SK-N-SH (cell line): Measurements from ENCODE around the gene TBL1XR1. TPM values are rescaled to one million over a fixed set of nuclear protein-coding genes. Genes with fewer than 3 reads are reported as not detected.

Experiments
- CTCF ChIA-PET: fragments of 300-600, 350-600 bp; formaldehyde crosslinking; extraction: SDS; loops from one replicate; lab custom pipeline; 2021; lab: Yijun Ruan, JAX
- POLR2A ChIA-PET: fragments of 350-600 bp; sonication (Branson Sonifier 250); formaldehyde crosslinking; extraction: SDS; loops from one replicate; lab custom pipeline; 2020; ENCODE audit warnings: antibody characterized with exemption, inconsistent platforms; lab: Yijun Ruan, JAX
- DNase-seq: peaks from one replicate; pipeline ENCODE4 v3.0.0; 2012
- H2AFZ ChIP-seq: fragments of 200-600 bp; sonication (generic); 2 replicates; pipeline ENCODE4 v1.8.1; 2016; ENCODE audit warnings: antibody characterized with exemption, mild to moderate bottlenecking, low read depth
- H3F3A ChIP-seq: fragments of 200-600 bp; sonication (generic); replicated peaks from 2 replicates; pipeline ENCODE3; 2016; ENCODE audit warnings: antibody characterized with exemption, mild to moderate bottlenecking; ENCODE audit not compliant: insufficient read depth
- H3K27ac ChIP-seq, 2 experiments: fragments of 200-500 bp in 1 of 2; fragments of 200-600 bp in 1 of 2; sonication (Bioruptor generic) in 1 of 2; sonication (generic), shearing (Covaris generic) in 1 of 2; 2 replicates each; pipeline versions ENCODE4 v1.5.1 to v1.6.1; 2014 to 2016; ENCODE audit warnings: low read depth in 2 of 2, inconsistent platforms in 1 of 2, low read length in 1 of 2, mild to moderate bottlenecking in 1 of 2, mixed read lengths in 1 of 2
- H3K27me3 ChIP-seq: fragments of 200-600 bp; sonication (generic), shearing (Covaris generic); 2 replicates; pipeline ENCODE4 v1.6.1; 2016; ENCODE audit warnings: mixed run types; ENCODE audit not compliant: insufficient read depth
- H3K36me3 ChIP-seq, 2 experiments: fragments of 200-500 bp in 1 of 2; fragments of 200-600 bp in 1 of 2; sonication (Bioruptor generic) in 1 of 2; sonication (generic) in 1 of 2; replicated peaks in 1 of 2; 2 replicates each; pipeline versions ENCODE3 to v1.5.1; 2014 to 2016; ENCODE audit warnings: low read length in 1 of 2, mild to moderate bottlenecking in 1 of 2; ENCODE audit not compliant: insufficient read depth in 2 of 2, control insufficient read depth in 1 of 2
- H3K4me1 ChIP-seq, 2 experiments: fragments of 200-500 bp in 1 of 2; fragments of 200-600 bp in 1 of 2; sonication (Bioruptor generic) in 1 of 2; sonication (generic), shearing (Covaris generic) in 1 of 2; 2 replicates each; pipeline versions ENCODE4 v1.5.1 to v1.6.1; 2014 to 2016; ENCODE audit warnings: low read depth in 1 of 2, low read length in 1 of 2, mixed run types in 1 of 2; ENCODE audit not compliant: insufficient read depth in 2 of 2, control insufficient read depth in 1 of 2
- H3K4me2 ChIP-seq: fragments of 200-600 bp; sonication (generic), shearing (Covaris generic); 2 replicates; pipeline ENCODE4 v1.6.1; 2017; ENCODE audit warnings: mixed run types
- H3K4me3 ChIP-seq, 2 experiments: fragments of 200-500 bp in 1 of 2; fragments of 200-600 bp in 1 of 2; sonication (Bioruptor generic) in 1 of 2; sonication (generic), shearing (Covaris generic) in 1 of 2; 2 replicates each; pipeline versions ENCODE4 v1.5.1 to v1.8.1; 2014 to 2016; ENCODE audit warnings: low read depth in 2 of 2, inconsistent platforms in 1 of 2, low read length in 1 of 2, mild to moderate bottlenecking in 1 of 2, mixed read lengths in 1 of 2, moderate library complexity in 1 of 2
- H3K79me2 ChIP-seq: fragments of 200-600 bp; sonication (generic); 2 replicates; pipeline ENCODE4 v1.8.1; 2017; ENCODE audit warnings: mild to moderate bottlenecking; ENCODE audit not compliant: insufficient read depth
- H3K9ac ChIP-seq: fragments of 200-600 bp; sonication (generic); 2 replicates; pipeline ENCODE4 v1.6.1; 2017; ENCODE audit warnings: mixed run types
- H3K9me2 ChIP-seq: fragments of 200-600 bp; sonication (generic); 2 replicates; pipeline ENCODE4 v1.6.1; 2017; ENCODE audit warnings: mixed run types
- H3K9me3 ChIP-seq: fragments of 200-600 bp; sonication (generic); 2 replicates; pipeline ENCODE4 v1.6.1; 2017; ENCODE audit warnings: mixed run types, mild to moderate bottlenecking, moderate library complexity
- H4K20me1 ChIP-seq: fragments of 200-600 bp; sonication (generic); 2 replicates; pipeline ENCODE4 v1.6.1; 2017; ENCODE audit warnings: mild to moderate bottlenecking, mixed run types; ENCODE audit not compliant: insufficient read depth
- CHD2 ChIP-seq: fragments of 150-350 bp; IDR thresholded peaks from 2 replicates; pipeline ENCODE4 v1.6.1; 2018; ENCODE audit warnings: low read length; ENCODE audit not compliant: partially characterized antibody
- CTCF ChIP-seq: fragments of 200-600 bp; sonication (generic); IDR thresholded peaks from 2 replicates; pipeline ENCODE4 v1.6.1; 2017; ENCODE audit warnings: antibody characterized with exemption, mild to moderate bottlenecking, moderate library complexity
- ELF1 ChIP-seq: IDR thresholded peaks from 2 replicates; pipeline ENCODE4 v1.4.0; 2012
- EP300 ChIP-seq, 2 experiments: IDR thresholded peaks; 2 replicates each; pipeline versions ENCODE4 v1.4.0 to v1.6.1; 2012; ENCODE audit warnings: borderline replicate concordance in 1 of 2, low read depth in 1 of 2, low read length in 1 of 2
- EZH2phosphoT487 ChIP-seq: fragments of 200-600 bp; sonication (generic); IDR thresholded peaks from 2 replicates; pipeline ENCODE4 v1.6.1; 2017; ENCODE audit warnings: low read depth, mixed run types, mild to moderate bottlenecking, antibody characterized with exemption, moderate library complexity, borderline replicate concordance
- FOXJ3 ChIP-seq: sonication (generic); formaldehyde crosslinking; IDR thresholded peaks from 2 replicates; pipeline ENCODE4 v1.5.1; 2020; ENCODE audit warnings: mild to moderate bottlenecking, missing genetic modification reagents
- MXI1 ChIP-seq: IDR thresholded peaks from 2 replicates; pipeline ENCODE4 v1.6.1; 2012; ENCODE audit warnings: mild to moderate bottlenecking, low read depth, low read length, improper control_type of control experiment
- NRF1 ChIP-seq: IDR thresholded peaks from 2 replicates; pipeline ENCODE4 v1.6.1; 2012; ENCODE audit warnings: low read depth, mild to moderate bottlenecking, low read length
- POLR2AphosphoS5 ChIP-seq: IDR thresholded peaks from 2 replicates; pipeline ENCODE4 v1.6.1; 2012; ENCODE audit warnings: low read depth, low read length
- RAD21 ChIP-seq: IDR thresholded peaks from 2 replicates; pipeline ENCODE4 v1.6.1; 2012; ENCODE audit warnings: mild to moderate bottlenecking, low read length
- RXRA ChIP-seq: IDR thresholded peaks from 2 replicates; pipeline ENCODE4 v1.4.0; 2012; ENCODE audit warnings: low read depth, mild to moderate bottlenecking, borderline replicate concordance
- TAF1 ChIP-seq: IDR thresholded peaks from 2 replicates; pipeline ENCODE4 v1.6.1; 2012; ENCODE audit warnings: low read depth, mild to moderate bottlenecking, low read length, moderate library complexity, borderline replicate concordance
- TCF12 ChIP-seq: IDR thresholded peaks from 2 replicates; pipeline ENCODE4 v1.4.0; 2012
- TEAD4 ChIP-seq: IDR thresholded peaks from 2 replicates; pipeline ENCODE4 v1.4.0; 2012; ENCODE audit warnings: mild to moderate bottlenecking, borderline replicate concordance; ENCODE audit not compliant: insufficient read depth
- USF1 ChIP-seq: IDR thresholded peaks from 2 replicates; pipeline ENCODE4 v1.4.0; 2012; ENCODE audit warnings: low read depth, borderline replicate concordance
- YY1 ChIP-seq: IDR thresholded peaks from 2 replicates; pipeline ENCODE4 v1.4.0; 2012; ENCODE audit warnings: low read depth, mild to moderate bottlenecking
- WGBS: methylation state at CpG from one replicate; pipeline ENCODE4 v1.1.6; 2017; ENCODE audit warnings: low lambda C conversion rate; 5-methylcytosine and 5-hydroxymethylcytosine counted together
- polyA plus RNA-seq, 3 experiments: library from polyadenylated mRNA; depleted of rRNA; stranded (reverse); fragments of >200 nt; gene quantifications; 2 replicates each; pipeline ENCODE4 v1.2.3, GENCODE V29; 2012
- TF ChIP-seq, protein P1 (sequence below): fragments of 150-350 bp; IDR thresholded peaks from 2 replicates; pipeline ENCODE4 v1.6.1; 2016; ENCODE audit warnings: mild to moderate bottlenecking, low read depth, low read length
- TF ChIP-seq, protein P2 (sequence below): IDR thresholded peaks from 2 replicates; pipeline ENCODE4 v1.4.0; 2012; ENCODE audit warnings: low read depth, borderline replicate concordance
- TF ChIP-seq, protein P3 (sequence below): IDR thresholded peaks from 2 replicates; pipeline ENCODE4; 2012

Gene TBL1XR1
- polyA plus RNA-seq, 1 of the 3 experiments (the other 2 are of a cell fraction), result 20.9 TPM

GRCh38 chr3:177179281-177180067 is 17.8 kb downstream of the TBL1XR1 start:
- Histone ChIP-seq H3F3A (peaks cover 12% of the 10 kb centered on the region), H3K36me3 (peaks cover 0 to 4% of the 10 kb centered on the region in 2 experiments), H4K20me1 (peaks cover 97% of the 10 kb centered on the region), H3K4me2 (no peak overlapping the region), H3K9me2 (no peaks in the 10 kb centered on the region)
- 89% methylated on average over 10 of the region's 10 CpGs for WGBS
- POLR2A ChIA-PET, result no interaction called here
- no peak for DNase-seq
- TF ChIP-seq TAF1 (no peak), EZH2phosphoT487 (no peak), TCF12 (no peak), YY1 (no peak), USF1 (no peak), TEAD4 (no peak), MXI1 (no peak), ELF1 (no peak), FOXJ3 (no peak), RAD21 (no peak), RXRA (no peak), EP300 (IDR thresholded peaks at IDR 0.05; ENCODE audit: borderline replicate concordance in 1 of 2, low read depth in 1 of 2, low read length in 1 of 2) (no peak), POLR2AphosphoS5 (no peak), NRF1 (no peak), CHD2 (no peak), CTCF (no peak)
- TF ChIP-seq, protein P1, sequence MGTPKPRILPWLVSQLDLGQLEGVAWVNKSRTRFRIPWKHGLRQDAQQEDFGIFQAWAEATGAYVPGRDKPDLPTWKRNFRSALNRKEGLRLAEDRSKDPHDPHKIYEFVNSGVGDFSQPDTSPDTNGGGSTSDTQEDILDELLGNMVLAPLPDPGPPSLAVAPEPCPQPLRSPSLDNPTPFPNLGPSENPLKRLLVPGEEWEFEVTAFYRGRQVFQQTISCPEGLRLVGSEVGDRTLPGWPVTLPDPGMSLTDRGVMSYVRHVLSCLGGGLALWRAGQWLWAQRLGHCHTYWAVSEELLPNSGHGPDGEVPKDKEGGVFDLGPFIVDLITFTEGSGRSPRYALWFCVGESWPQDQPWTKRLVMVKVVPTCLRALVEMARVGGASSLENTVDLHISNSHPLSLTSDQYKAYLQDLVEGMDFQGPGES, result no peak
- TF ChIP-seq, protein P2, sequence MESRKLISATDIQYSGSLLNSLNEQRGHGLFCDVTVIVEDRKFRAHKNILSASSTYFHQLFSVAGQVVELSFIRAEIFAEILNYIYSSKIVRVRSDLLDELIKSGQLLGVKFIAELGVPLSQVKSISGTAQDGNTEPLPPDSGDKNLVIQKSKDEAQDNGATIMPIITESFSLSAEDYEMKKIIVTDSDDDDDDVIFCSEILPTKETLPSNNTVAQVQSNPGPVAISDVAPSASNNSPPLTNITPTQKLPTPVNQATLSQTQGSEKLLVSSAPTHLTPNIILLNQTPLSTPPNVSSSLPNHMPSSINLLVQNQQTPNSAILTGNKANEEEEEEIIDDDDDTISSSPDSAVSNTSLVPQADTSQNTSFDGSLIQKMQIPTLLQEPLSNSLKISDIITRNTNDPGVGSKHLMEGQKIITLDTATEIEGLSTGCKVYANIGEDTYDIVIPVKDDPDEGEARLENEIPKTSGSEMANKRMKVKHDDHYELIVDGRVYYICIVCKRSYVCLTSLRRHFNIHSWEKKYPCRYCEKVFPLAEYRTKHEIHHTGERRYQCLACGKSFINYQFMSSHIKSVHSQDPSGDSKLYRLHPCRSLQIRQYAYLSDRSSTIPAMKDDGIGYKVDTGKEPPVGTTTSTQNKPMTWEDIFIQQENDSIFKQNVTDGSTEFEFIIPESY, result no peak
- TF ChIP-seq, protein P3, sequence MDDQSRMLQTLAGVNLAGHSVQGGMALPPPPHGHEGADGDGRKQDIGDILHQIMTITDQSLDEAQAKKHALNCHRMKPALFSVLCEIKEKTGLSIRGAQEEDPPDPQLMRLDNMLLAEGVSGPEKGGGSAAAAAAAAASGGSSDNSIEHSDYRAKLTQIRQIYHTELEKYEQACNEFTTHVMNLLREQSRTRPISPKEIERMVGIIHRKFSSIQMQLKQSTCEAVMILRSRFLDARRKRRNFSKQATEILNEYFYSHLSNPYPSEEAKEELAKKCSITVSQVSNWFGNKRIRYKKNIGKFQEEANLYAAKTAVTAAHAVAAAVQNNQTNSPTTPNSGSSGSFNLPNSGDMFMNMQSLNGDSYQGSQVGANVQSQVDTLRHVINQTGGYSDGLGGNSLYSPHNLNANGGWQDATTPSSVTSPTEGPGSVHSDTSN, result no peak
- TF ChIP-seq, all 33 proteins: peak for 0
- CTCF ChIA-PET, result interaction anchor here (0.7 to 1.2 kb wide), 3 partner anchors 10 to 23 kb away, joined by 3 read pairs; no protein-coding TSS in a partner anchor
- peaks cover 99% of the 10 kb centered on the region for H3K79me2 ChIP-seq
- no peaks in the 10 kb centered on the region for H3K9me3 ChIP-seq
- H3K27me3 ChIP-seq, result no peaks in the 10 kb centered on the region
- H2AFZ ChIP-seq, result no peak overlapping the region
- H3K4me3 ChIP-seq, result no peak overlapping the region
- no peak overlapping the region for H3K9ac ChIP-seq
- H3K27ac ChIP-seq, result no peak overlapping the region
- peaks cover 0 to 6% of the 10 kb centered on the region in 2 experiments; a peak in 2 of 4 replicates for H3K4me1 ChIP-seq
